Measurements from ENCODE around the gene RAD9B.
"Not testable (repeated sequence)": the region's sequence is repeated elsewhere in the genome, so short reads cannot be mapped to it uniquely, and the experiment has no call there.

Gene RAD9B

GRCh38 chr12:110528277-110528839, 26.2 kb downstream of the RAD9B start:
- DNase-seq (ENCODE audit: low read depth in 2 of 2): no peak

- DNase-seq (ENCODE audit: low read depth in 2 of 2): no peak
Measured at GRCh38 chr12:110530511-110530910, 28.4 kb downstream of the RAD9B start.

GRCh38 chr12:110531741-110532333, 29.7 kb downstream of the RAD9B start:
- no peak for DNase-seq (ENCODE audit: low read depth in 2 of 2)

GRCh38 chr12:110532644-110533043, 30.5 kb downstream of the RAD9B start:
- no peak for DNase-seq (ENCODE audit: low read depth in 2 of 2)

GRCh38 chr12:110533607-110534006, 31.5 kb downstream of the RAD9B start:
- no peak for DNase-seq (ENCODE audit: low read depth in 2 of 2)

- no peak for DNase-seq (ENCODE audit: low read depth in 2 of 2)
Measured at GRCh38 chr12:110534811-110535210, 32.7 kb downstream of the RAD9B start.

- DNase-seq (ENCODE audit: low read depth in 2 of 2): no peak
Measured at GRCh38 chr12:110536834-110537604, 34.9 kb downstream of the RAD9B start.

GRCh38 chr12:110537605-110538409, 35.7 kb downstream of the RAD9B start:
- DNase-seq (ENCODE audit: low read depth in 2 of 2): no peak

GRCh38 chr12:110538869-110539622, 36.9 kb downstream of the RAD9B start:
- no peak for DNase-seq (ENCODE audit: low read depth in 2 of 2)

- no peak for DNase-seq (ENCODE audit: low read depth in 2 of 2)
Measured at GRCh38 chr12:110540048-110540447, 37.9 kb downstream of the RAD9B start.

GRCh38 chr12:110543252-110543959, 41.3 kb downstream of the RAD9B start:
- no peak for DNase-seq (ENCODE audit: low read depth in 2 of 2)

GRCh38 chr12:110543965-110544364, 41.8 kb downstream of the RAD9B start:
- no peak for DNase-seq (ENCODE audit: low read depth in 2 of 2)

- DNase-seq (ENCODE audit: low read depth in 2 of 2): not testable (repeated sequence)
Measured at GRCh38 chr12:110545259-110545658, 43.1 kb downstream of the RAD9B start.

- no peak for DNase-seq (ENCODE audit: low read depth in 2 of 2)
Measured at GRCh38 chr12:110545812-110546211, 43.7 kb downstream of the RAD9B start.

- no peak for DNase-seq (ENCODE audit: low read depth in 2 of 2)
Measured at GRCh38 chr12:110546339-110546738, 44.2 kb downstream of the RAD9B start.

GRCh38 chr12:110547090-110547489, 45.0 kb downstream of the RAD9B start:
- no peak for DNase-seq (ENCODE audit: low read depth in 2 of 2)

GRCh38 chr12:110548678-110549077, 46.5 kb downstream of the RAD9B start:
- DNase-seq (ENCODE audit: low read depth in 2 of 2): no peak

- DNase-seq (ENCODE audit: low read depth in 2 of 2): no peak
Measured at GRCh38 chr12:110549716-110550115, 47.6 kb downstream of the RAD9B start.

- DNase-seq (ENCODE audit: low read depth in 2 of 2): no peak
Measured at GRCh38 chr12:110550981-110551380, 48.9 kb downstream of the RAD9B start.
